ENCODE results near the gene ADAMTS3. TPM values are rescaled to one million over a fixed set of nuclear protein-coding genes. Genes with fewer than 3 reads are reported as not detected.

The ADAMTS3 gene
- total RNA-seq, 1 donor from 2014 or later: not detected

DNA sequence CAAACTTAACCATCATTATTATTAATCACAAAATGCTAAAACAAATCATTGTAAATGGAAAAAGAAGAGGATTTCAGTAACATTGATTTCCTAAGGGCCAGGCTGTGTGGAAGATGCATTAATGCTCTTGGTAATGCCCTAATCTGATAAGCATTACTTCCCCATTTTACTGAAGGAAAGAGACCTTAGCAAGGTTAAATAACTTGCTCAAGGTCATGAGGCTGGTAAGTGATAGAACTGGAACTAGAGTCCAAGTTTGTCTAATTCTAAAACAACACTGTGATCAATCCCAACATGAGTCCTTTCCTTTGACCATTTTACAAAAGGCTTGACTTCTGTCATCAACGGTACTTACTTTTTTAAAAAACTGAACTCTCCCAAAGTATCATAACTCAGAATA, 32.6 kb downstream of the ADAMTS3 start:
- Mint-ChIP-seq H3K4me1 (ENCODE audit: low read depth) (no peaks in the 10 kb centered on the region), H3K36me3 (ENCODE audit: low read depth) (no peaks in the 10 kb centered on the region), H3K4me3 (ENCODE audit: low read depth) (no peak overlapping the region), H3K9me3 (peaks cover 5% of the 10 kb centered on the region), H3K27ac (no peak overlapping the region), H3K27me3 (ENCODE audit: low read depth) (no peaks in the 10 kb centered on the region)
- intact Hi-C loops (cut with micrococcal nuclease): no loop called here
- DNase-seq (ENCODE audit: low spot score): no peak

GRCh38 chr4:72531768-72532290, 37.2 kb downstream of the ADAMTS3 start:
- H3K4me1 Mint-ChIP-seq (ENCODE audit: low read depth): no peaks in the 10 kb centered on the region
- intact Hi-C loops (cut with micrococcal nuclease): no loop called here
- no peaks in the 10 kb centered on the region for H3K36me3 Mint-ChIP-seq (ENCODE audit: low read depth)
- no peaks in the 10 kb centered on the region for H3K9me3 Mint-ChIP-seq
- no peak overlapping the region for H3K4me3 Mint-ChIP-seq (ENCODE audit: low read depth)
- no peaks in the 10 kb centered on the region for H3K27me3 Mint-ChIP-seq (ENCODE audit: low read depth)
- H3K27ac Mint-ChIP-seq: no peak overlapping the region
- DNase-seq (ENCODE audit: low spot score): no peak

DNA sequence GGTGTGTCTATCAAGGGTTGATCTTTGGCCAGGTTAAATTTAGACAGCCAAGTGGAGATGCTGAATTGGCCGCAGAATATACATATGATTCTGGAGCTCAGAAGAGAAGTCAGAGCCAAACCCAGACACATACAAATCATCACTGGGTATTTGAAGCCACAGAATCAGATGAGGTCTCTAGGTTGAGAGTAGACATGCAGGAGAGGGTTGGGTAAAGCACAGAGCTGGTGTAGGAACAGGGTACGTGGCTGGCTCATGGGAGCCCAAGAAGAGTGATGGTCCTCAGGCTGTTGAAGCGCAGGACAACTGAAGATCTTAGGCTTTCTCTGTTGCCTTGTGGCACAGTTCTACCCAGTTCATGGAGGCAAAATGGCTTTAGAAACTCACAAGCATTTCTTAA, 37.7 kb downstream of the ADAMTS3 start:
- no peak overlapping the region for H3K4me3 Mint-ChIP-seq (ENCODE audit: low read depth)
- no peaks in the 10 kb centered on the region for H3K27me3 Mint-ChIP-seq (ENCODE audit: low read depth)
- H3K9me3 Mint-ChIP-seq: no peaks in the 10 kb centered on the region
- intact Hi-C loops (cut with micrococcal nuclease): no loop called here
- no peaks in the 10 kb centered on the region for H3K36me3 Mint-ChIP-seq (ENCODE audit: low read depth)
- DNase-seq (ENCODE audit: low spot score): no peak
- no peak overlapping the region for H3K27ac Mint-ChIP-seq
- no peaks in the 10 kb centered on the region for H3K4me1 Mint-ChIP-seq (ENCODE audit: low read depth)

GRCh38 chr4:72529148-72529822, 39.7 kb downstream of the ADAMTS3 start:
- no peaks in the 10 kb centered on the region for H3K27me3 Mint-ChIP-seq (ENCODE audit: low read depth)
- H3K4me1 Mint-ChIP-seq (ENCODE audit: low read depth): no peaks in the 10 kb centered on the region
- DNase-seq (ENCODE audit: low spot score): no peak
- intact Hi-C loops (cut with micrococcal nuclease): no loop called here
- no peak overlapping the region for H3K27ac Mint-ChIP-seq
- H3K4me3 Mint-ChIP-seq (ENCODE audit: low read depth): no peak overlapping the region
- no peaks in the 10 kb centered on the region for H3K9me3 Mint-ChIP-seq
- no peaks in the 10 kb centered on the region for H3K36me3 Mint-ChIP-seq (ENCODE audit: low read depth)

GRCh38 chr4:72527038-72527646, 41.9 kb downstream of the ADAMTS3 start:
- Mint-ChIP-seq H3K27me3 (ENCODE audit: low read depth) (no peaks in the 10 kb centered on the region), H3K36me3 (ENCODE audit: low read depth) (no peaks in the 10 kb centered on the region), H3K4me1 (ENCODE audit: low read depth) (no peaks in the 10 kb centered on the region), H3K9me3 (no peaks in the 10 kb centered on the region), H3K27ac (no peak overlapping the region), H3K4me3 (ENCODE audit: low read depth) (no peak overlapping the region)
- no peak for DNase-seq (ENCODE audit: low spot score)
- intact Hi-C loops (cut with micrococcal nuclease): no loop called here

DNA sequence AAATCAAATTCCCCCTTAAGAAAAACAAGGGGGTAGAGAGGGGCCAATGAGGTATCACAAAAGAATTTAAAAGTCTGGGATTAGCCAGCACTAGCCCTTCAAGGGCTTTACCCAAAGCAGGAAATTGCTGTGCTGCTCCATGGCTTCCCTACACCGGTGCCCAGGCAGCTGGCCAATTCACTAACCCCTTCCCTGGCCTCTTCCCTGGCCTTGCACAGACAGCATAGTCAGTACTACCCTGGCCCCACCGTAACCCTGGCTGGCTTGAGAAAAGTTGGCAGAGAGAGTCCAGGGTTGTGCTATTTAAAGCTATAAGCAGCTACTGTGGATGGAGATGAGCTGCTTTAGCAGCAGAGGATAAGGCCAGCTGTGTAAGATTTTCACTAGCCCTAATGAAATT, 43.1 kb downstream of the ADAMTS3 start:
- Mint-ChIP-seq H3K4me1 (ENCODE audit: low read depth) (no peaks in the 10 kb centered on the region), H3K36me3 (ENCODE audit: low read depth) (no peaks in the 10 kb centered on the region), H3K27me3 (ENCODE audit: low read depth) (no peaks in the 10 kb centered on the region), H3K27ac (no peak overlapping the region), H3K9me3 (no peaks in the 10 kb centered on the region), H3K4me3 (ENCODE audit: low read depth) (no peak overlapping the region)
- no peak for DNase-seq (ENCODE audit: low spot score)
- intact Hi-C loops (cut with micrococcal nuclease): no loop called here

DNA sequence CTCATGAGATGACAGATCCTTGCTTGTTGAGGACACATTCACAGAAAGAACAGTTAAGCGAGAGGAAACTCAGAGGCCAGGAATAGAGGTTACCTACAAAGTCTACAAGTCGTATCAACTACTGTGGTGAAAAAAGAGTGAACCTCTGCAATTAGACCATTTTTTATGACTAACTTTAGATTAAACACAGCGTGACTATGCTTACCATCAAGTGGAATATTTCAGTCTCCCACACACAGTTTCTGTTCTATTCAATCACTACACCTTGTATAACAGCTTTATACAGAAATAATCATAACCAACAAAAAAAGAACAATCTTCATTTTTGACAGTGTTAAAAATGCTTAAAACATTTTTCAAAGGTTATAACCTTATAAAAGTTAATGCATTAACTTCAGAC, 46.6 kb downstream of the ADAMTS3 start:
- H3K27me3 Mint-ChIP-seq (ENCODE audit: low read depth): no peaks in the 10 kb centered on the region
- no peaks in the 10 kb centered on the region for H3K36me3 Mint-ChIP-seq (ENCODE audit: low read depth)
- H3K4me3 Mint-ChIP-seq (ENCODE audit: low read depth): no peak overlapping the region
- no peaks in the 10 kb centered on the region for H3K4me1 Mint-ChIP-seq (ENCODE audit: low read depth)
- intact Hi-C loops (cut with micrococcal nuclease): no loop called here
- no peaks in the 10 kb centered on the region for H3K9me3 Mint-ChIP-seq
- DNase-seq (ENCODE audit: low spot score): no peak
- H3K27ac Mint-ChIP-seq: no peak overlapping the region

GRCh38 chr4:72513227-72513626, 55.8 kb downstream of the ADAMTS3 start:
- intact Hi-C loops (cut with micrococcal nuclease): no loop called here
- Mint-ChIP-seq H3K36me3 (ENCODE audit: low read depth) (no peaks in the 10 kb centered on the region), H3K4me3 (ENCODE audit: low read depth) (no peak overlapping the region), H3K4me1 (ENCODE audit: low read depth) (no peaks in the 10 kb centered on the region), H3K27me3 (ENCODE audit: low read depth) (no peaks in the 10 kb centered on the region), H3K27ac (no peak overlapping the region), H3K9me3 (no peaks in the 10 kb centered on the region)
- DNase-seq (ENCODE audit: low spot score): no peak

DNA sequence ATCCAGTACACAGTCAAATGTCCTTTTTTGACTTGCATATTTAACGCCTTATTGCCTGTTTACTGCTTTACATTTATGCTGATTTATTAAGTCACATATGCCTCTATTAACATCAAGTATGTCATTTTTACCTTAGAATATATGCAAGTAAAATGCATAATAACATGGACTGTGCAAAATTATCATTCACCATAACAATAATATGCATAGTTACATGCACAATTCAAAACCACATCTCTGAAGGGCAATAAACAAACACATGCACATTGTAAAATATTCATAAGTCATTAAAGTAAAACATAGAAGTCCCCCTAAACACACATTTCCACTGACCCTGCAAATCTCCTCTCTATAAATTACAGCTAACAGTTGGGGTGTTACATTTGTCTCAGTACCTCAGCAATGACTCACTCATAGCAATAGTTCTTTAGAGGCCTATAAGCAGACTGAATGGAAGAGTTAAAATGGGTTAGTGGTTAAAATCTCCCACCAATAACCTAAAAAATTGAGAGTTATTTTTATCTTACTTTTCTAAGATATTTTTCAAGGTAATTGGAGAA, 61.1 kb downstream of the ADAMTS3 start:
- H3K27me3 Mint-ChIP-seq (ENCODE audit: low read depth): no peaks in the 10 kb centered on the region
- no peak for DNase-seq (ENCODE audit: low spot score)
- no peaks in the 10 kb centered on the region for H3K36me3 Mint-ChIP-seq (ENCODE audit: low read depth)
- H3K27ac Mint-ChIP-seq: no peak overlapping the region
- H3K4me1 Mint-ChIP-seq (ENCODE audit: low read depth): no peaks in the 10 kb centered on the region
- intact Hi-C loops (cut with micrococcal nuclease): loop anchor here (10.0 kb wide), 1 partner anchor 517 kb away; no protein-coding TSS in a partner anchor
- H3K4me3 Mint-ChIP-seq (ENCODE audit: low read depth): no peak overlapping the region
- no peaks in the 10 kb centered on the region for H3K9me3 Mint-ChIP-seq

GRCh38 chr4:72507167-72507566, 61.9 kb downstream of the ADAMTS3 start:
- Mint-ChIP-seq H3K9me3 (no peaks in the 10 kb centered on the region), H3K27me3 (ENCODE audit: low read depth) (no peaks in the 10 kb centered on the region), H3K36me3 (ENCODE audit: low read depth) (no peaks in the 10 kb centered on the region), H3K4me3 (ENCODE audit: low read depth) (no peak overlapping the region), H3K27ac (no peak overlapping the region), H3K4me1 (ENCODE audit: low read depth) (no peaks in the 10 kb centered on the region)
- DNase-seq (ENCODE audit: low spot score): no peak
- intact Hi-C loops (cut with micrococcal nuclease): loop anchor here (10.0 kb wide), 1 partner anchor 518 kb away; no protein-coding TSS in a partner anchor

DNA sequence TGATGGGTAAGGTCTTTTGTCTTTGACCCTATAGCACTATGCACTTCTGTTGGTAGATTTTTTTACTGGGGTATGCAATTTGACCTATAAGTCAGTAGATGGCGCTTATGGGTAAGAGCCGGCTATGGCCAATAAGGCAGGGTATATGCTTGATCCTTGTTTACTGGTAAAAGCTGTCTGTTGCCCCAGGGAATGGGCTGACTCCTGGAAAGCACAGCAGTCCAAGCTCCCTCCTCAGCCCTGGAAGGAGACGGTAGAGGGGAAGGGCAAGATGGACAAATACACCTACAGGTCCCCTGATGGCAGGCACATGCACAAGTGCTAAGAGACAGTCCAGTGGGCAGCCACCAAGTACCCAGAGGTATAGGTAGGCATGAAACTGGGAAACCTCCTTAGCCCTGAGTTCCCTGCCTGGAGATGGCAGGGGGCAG, 63.7 kb downstream of the ADAMTS3 start:
- no peaks in the 10 kb centered on the region for H3K4me1 Mint-ChIP-seq (ENCODE audit: low read depth)
- no peak for DNase-seq (ENCODE audit: low spot score)
- H3K36me3 Mint-ChIP-seq (ENCODE audit: low read depth): no peaks in the 10 kb centered on the region
- no peaks in the 10 kb centered on the region for H3K9me3 Mint-ChIP-seq
- H3K27ac Mint-ChIP-seq: no peak overlapping the region
- no peak overlapping the region for H3K4me3 Mint-ChIP-seq (ENCODE audit: low read depth)
- intact Hi-C loops (cut with micrococcal nuclease): loop anchor here (10.0 kb wide), 1 partner anchor 519 kb away; no protein-coding TSS in a partner anchor
- H3K27me3 Mint-ChIP-seq (ENCODE audit: low read depth): no peaks in the 10 kb centered on the region

- intact Hi-C loops (cut with micrococcal nuclease): loop anchor here (10.0 kb wide), 1 partner anchor 525 kb away; no protein-coding TSS in a partner anchor
- Mint-ChIP-seq H3K27ac (no peak overlapping the region), H3K4me3 (ENCODE audit: low read depth) (no peak overlapping the region), H3K4me1 (ENCODE audit: low read depth) (no peaks in the 10 kb centered on the region), H3K36me3 (ENCODE audit: low read depth) (no peaks in the 10 kb centered on the region), H3K27me3 (ENCODE audit: low read depth) (no peaks in the 10 kb centered on the region), H3K9me3 (no peaks in the 10 kb centered on the region)
- no peak for DNase-seq (ENCODE audit: low spot score)
These were observed 68.8 kb downstream of the ADAMTS3 start for GRCh38 chr4:72500214-72500613.

- Mint-ChIP-seq H3K4me3 (ENCODE audit: low read depth) (no peak overlapping the region), H3K27me3 (ENCODE audit: low read depth) (no peaks in the 10 kb centered on the region), H3K27ac (no peak overlapping the region), H3K9me3 (no peaks in the 10 kb centered on the region), H3K4me1 (ENCODE audit: low read depth) (no peaks in the 10 kb centered on the region), H3K36me3 (ENCODE audit: low read depth) (no peaks in the 10 kb centered on the region)
- DNase-seq (ENCODE audit: low spot score): no peak
- intact Hi-C loops (cut with micrococcal nuclease): no loop called here
These were observed 72.9 kb downstream of the ADAMTS3 start for GRCh38 chr4:72496119-72496518.

All from activated T-helper 2 cell treated with anti-CD3 and anti-CD28 coated beads, Interferon-gamma antibody, Interleukin-2, Interleukin-4, amounts not matched to agents 10 μg/mL and 5 μg/mL and 100 μg/mL, durations not matched to agents 14 hours and 24 hours and 36 hours (primary cell).